Mucosa of rectum (tissue), 2 donors: ENCODE data around the gene MAB21L3.

Experiments
- H3K27ac ChIP-seq, 2 donors: one replicate each; pipeline ENCODE4 v1.7.0; 2013; ENCODE audit warnings: inconsistent platforms in 2 of 2, low read depth in 2 of 2, low read length in 2 of 2
- H3K27me3 ChIP-seq, 2 donors: one replicate each; pipeline ENCODE4 v1.7.0; 2013; ENCODE audit warnings: low read length in 2 of 2; ENCODE audit not compliant: control insufficient read depth in 2 of 2, insufficient read depth in 2 of 2
- H3K36me3 ChIP-seq, 2 donors: one replicate each; pipeline ENCODE4 v1.7.0; 2013; ENCODE audit warnings: low read length in 2 of 2; ENCODE audit not compliant: control insufficient read depth in 2 of 2, insufficient read depth in 2 of 2
- H3K4me1 ChIP-seq, 2 donors: one replicate each; pipeline ENCODE4 v1.7.0; 2013; ENCODE audit warnings: low read length in 2 of 2, mild to moderate bottlenecking in 1 of 2; ENCODE audit not compliant: control insufficient read depth in 2 of 2, insufficient read depth in 2 of 2
- H3K4me3 ChIP-seq, 2 donors: one replicate each; pipeline ENCODE4 v1.7.0; 2013; ENCODE audit warnings: low read length in 2 of 2
- H3K9ac ChIP-seq, 2 donors: one replicate each; pipeline ENCODE4 v1.7.0; 2013; ENCODE audit warnings: low read length in 2 of 2, low read depth in 1 of 2, mild to moderate bottlenecking in 1 of 2
- H3K9me3 ChIP-seq, 2 donors: one replicate each; pipeline ENCODE4 v1.7.0; 2013; ENCODE audit warnings: low read length in 2 of 2; ENCODE audit not compliant: control insufficient read depth in 2 of 2
- donor health status: healthy.
- donor health status: Normal muscosa, but diverticular disease.

The MAB21L3 gene

GRCh38 chr1:116150368-116150767 lies 39.2 kb downstream of the MAB21L3 start:
- Histone ChIP-seq H3K4me1 (peaks cover 17 to 28% of the 10 kb centered on the region in 2 donors), H3K4me3 (no peak overlapping the region), H3K27ac (no peak overlapping the region), H3K36me3 (no peaks in the 10 kb centered on the region), H3K9me3 (no peaks in the 10 kb centered on the region), H3K9ac (no peak overlapping the region), H3K27me3 (no peaks in the 10 kb centered on the region)

DNA sequence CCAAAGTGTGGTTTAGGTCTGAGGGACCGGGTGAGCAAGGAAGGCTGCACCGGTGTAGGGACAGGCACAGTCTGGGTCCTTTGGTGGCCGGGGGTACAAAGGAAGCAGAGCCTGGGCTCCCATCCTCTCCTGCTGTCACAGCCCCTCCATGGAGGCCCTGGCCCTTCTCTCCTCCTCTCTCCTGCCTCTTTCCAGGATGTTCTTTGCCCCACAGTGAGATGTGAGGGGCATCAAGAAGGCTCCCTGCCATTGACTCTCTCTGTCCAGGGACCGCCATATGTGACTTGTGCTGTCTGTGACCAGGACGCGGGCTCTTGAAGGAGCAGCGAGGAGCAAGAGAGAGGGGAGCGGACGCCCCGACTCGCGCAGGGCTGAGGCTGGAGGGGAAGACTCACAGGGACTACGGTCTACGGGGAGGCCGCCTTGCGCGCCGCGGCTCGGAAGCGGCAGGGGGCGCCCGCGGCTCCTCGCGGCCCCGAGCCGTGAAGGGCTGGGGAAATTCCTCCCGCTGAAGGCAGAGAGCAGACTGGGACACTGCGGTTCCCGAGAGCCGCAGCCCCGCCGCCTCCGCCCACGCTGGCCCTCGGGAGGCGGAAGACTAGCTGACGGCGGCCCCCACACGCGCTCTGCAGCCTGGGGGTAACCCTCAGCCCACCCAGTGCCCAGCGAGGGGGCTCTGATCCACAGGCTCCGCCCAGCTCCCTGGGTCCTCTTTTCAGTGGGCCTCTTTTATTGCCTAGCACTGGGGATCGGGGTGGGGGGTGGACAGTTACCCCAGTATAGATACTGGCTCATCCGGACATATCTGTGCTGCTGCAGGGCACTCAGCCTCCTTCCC lies 40.8 kb downstream of the MAB21L3 start:
- Histone ChIP-seq H3K4me1 (peaks cover 17 to 28% of the 10 kb centered on the region in 2 donors), H3K9me3 (no peaks in the 10 kb centered on the region), H3K4me3 (peak overlapping the region; percentile 55 to 61), H3K27me3 (no peaks in the 10 kb centered on the region), H3K27ac (peak overlapping the region; percentile 69 to 77), H3K9ac (peak overlapping the region; percentile 35 to 66), H3K36me3 (no peaks in the 10 kb centered on the region)

- Histone ChIP-seq H3K9ac (peak overlapping the region; percentile 35 to 66), H3K27me3 (no peaks in the 10 kb centered on the region), H3K4me3 (peak overlapping the region; percentile 55 to 61), H3K4me1 (peaks cover 17 to 28% of the 10 kb centered on the region in 2 donors), H3K27ac (peak overlapping the region; percentile 69 to 85), H3K36me3 (no peaks in the 10 kb centered on the region), H3K9me3 (no peaks in the 10 kb centered on the region)
Measured at GRCh38 chr1:116152577-116152943, 41.4 kb downstream of the MAB21L3 start.

GRCh38 chr1:116152950-116153691 lies 41.9 kb downstream of the MAB21L3 start:
- H3K9me3 ChIP-seq = no peaks in the 10 kb centered on the region
- peaks cover 17 to 28% of the 10 kb centered on the region in 2 donors for H3K4me1 ChIP-seq
- peak overlapping the region in 1 of 2 donors; percentile 14 for H3K9ac ChIP-seq
- no peaks in the 10 kb centered on the region for H3K36me3 ChIP-seq
- H3K27me3 ChIP-seq = no peaks in the 10 kb centered on the region
- H3K27ac ChIP-seq = peak overlapping the region; percentile 69 to 85
- no peak overlapping the region for H3K4me3 ChIP-seq

- no peak overlapping the region for H3K4me3 ChIP-seq
- peak overlapping the region; percentile 35 to 85 for H3K27ac ChIP-seq
- no peaks in the 10 kb centered on the region for H3K36me3 ChIP-seq
- no peaks in the 10 kb centered on the region for H3K9me3 ChIP-seq
- peaks cover 17 to 28% of the 10 kb centered on the region in 2 donors for H3K4me1 ChIP-seq
- H3K27me3 ChIP-seq = no peaks in the 10 kb centered on the region
- H3K9ac ChIP-seq = no peak overlapping the region
Measured at GRCh38 chr1:116153692-116154031, 42.5 kb downstream of the MAB21L3 start.

- H3K4me1 ChIP-seq = peaks cover 17 to 28% of the 10 kb centered on the region in 2 donors
- no peak overlapping the region for H3K27ac ChIP-seq
- H3K36me3 ChIP-seq = no peaks in the 10 kb centered on the region
- H3K27me3 ChIP-seq = no peaks in the 10 kb centered on the region
- H3K4me3 ChIP-seq = no peak overlapping the region
- no peaks in the 10 kb centered on the region for H3K9me3 ChIP-seq
- no peak overlapping the region for H3K9ac ChIP-seq
Measured at GRCh38 chr1:116154536-116154935, 43.3 kb downstream of the MAB21L3 start.

DNA sequence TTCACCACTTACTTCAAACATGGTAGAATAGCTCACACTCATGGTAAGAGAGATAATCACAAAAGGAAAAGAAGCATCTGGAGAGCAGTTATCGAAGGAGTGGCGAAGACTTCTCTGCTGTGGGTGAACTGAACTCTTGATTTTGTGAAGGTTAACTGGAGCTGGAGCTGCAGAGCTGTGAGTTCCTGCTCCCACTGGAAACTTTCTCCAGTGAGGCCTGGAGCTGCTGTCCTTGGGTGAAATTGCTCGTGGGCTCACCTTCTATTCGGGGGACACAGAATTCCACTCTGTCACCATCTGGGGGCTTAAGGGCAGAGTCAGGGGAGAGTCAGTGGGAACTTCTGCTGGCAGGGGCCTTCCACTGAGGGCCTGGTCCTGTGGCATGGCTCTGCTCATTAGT lies 45.9 kb downstream of the MAB21L3 start:
- no peaks in the 10 kb centered on the region for H3K36me3 ChIP-seq
- H3K27me3 ChIP-seq = no peaks in the 10 kb centered on the region

GRCh38 chr1:116159177-116159576 lies 48.0 kb downstream of the MAB21L3 start:
- Histone ChIP-seq H3K4me3 (no peak overlapping the region), H3K9me3 (no peaks in the 10 kb centered on the region), H3K36me3 (no peaks in the 10 kb centered on the region), H3K9ac (no peak overlapping the region), H3K27me3 (no peaks in the 10 kb centered on the region), H3K4me1 (peaks cover 0 to 3% of the 10 kb centered on the region in 2 donors), H3K27ac (no peak overlapping the region)

More for the DNA sequence above, 45.9 kb downstream of the MAB21L3 start:
- peaks cover 11 to 22% of the 10 kb centered on the region in 2 donors for H3K4me1 ChIP-seq
- no peak overlapping the region for H3K9ac ChIP-seq
- no peaks in the 10 kb centered on the region for H3K9me3 ChIP-seq
- no peak overlapping the region for H3K27ac ChIP-seq
- H3K4me3 ChIP-seq = no peak overlapping the region

- Histone ChIP-seq H3K4me3 (no peak overlapping the region), H3K36me3 (no peaks in the 10 kb centered on the region), H3K9ac (no peak overlapping the region), H3K4me1 (no peaks in the 10 kb centered on the region), H3K9me3 (no peaks in the 10 kb centered on the region), H3K27ac (no peak overlapping the region), H3K27me3 (no peaks in the 10 kb centered on the region)
Measured at GRCh38 chr1:116159611-116160010, 48.4 kb downstream of the MAB21L3 start.

DNA sequence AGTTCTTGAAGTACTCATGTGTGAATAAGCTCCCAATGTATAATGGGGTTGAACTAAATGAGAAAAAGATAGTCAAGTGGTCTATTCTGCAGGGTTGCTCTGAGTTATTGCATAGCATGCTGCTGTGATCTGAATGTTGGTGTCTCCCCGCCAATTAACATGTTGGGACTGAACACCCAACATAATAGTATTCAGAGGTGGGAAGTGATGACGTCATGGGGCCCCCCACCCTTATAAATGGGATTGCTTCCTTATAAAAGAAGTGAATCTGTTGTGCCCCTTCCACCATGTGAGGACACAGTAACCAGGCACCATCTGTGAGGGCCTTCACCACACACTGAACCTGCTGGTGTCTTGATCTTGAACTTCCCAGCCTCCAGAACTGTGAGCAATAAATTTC lies 50.2 kb downstream of the MAB21L3 start:
- Histone ChIP-seq H3K4me1 (peaks cover 2% of the 10 kb centered on the region in 2 donors), H3K9me3 (no peaks in the 10 kb centered on the region), H3K27ac (no peak overlapping the region), H3K4me3 (no peak overlapping the region), H3K27me3 (no peaks in the 10 kb centered on the region), H3K36me3 (no peaks in the 10 kb centered on the region), H3K9ac (no peak overlapping the region)
